DND-41 (cell line): ENCODE data around the gene SNX32.

Source experiments
- ATAC-seq: fragments of 200-7000 bp; cut with Tn5 transposase; 3 replicates; pipeline ENCODE4 v1.9.1; 2021; ENCODE audit warnings: low read depth; ENCODE audit not compliant: insufficient read depth
- DNase-seq: peaks from one replicate; pipeline ENCODE4 v3.0.0-alpha.2; 2020
- H2AFZ ChIP-seq: 2 replicates; pipeline ENCODE4 v1.6.0; 2012; ENCODE audit warnings: low read depth, low read length
- H3K27ac ChIP-seq: 2 replicates; pipeline ENCODE4 v1.5.1; 2012; ENCODE audit warnings: low read length, inconsistent platforms
- H3K27me3 ChIP-seq: fragments of 200-600 bp; sonication (generic); 2 replicates; pipeline ENCODE4 v1.6.0; 2012; ENCODE audit warnings: low read length, mild to moderate bottlenecking, inconsistent platforms; ENCODE audit not compliant: insufficient read depth, poor library complexity
- H3K36me3 ChIP-seq: 2 replicates; pipeline ENCODE4 v1.5.1; 2012; ENCODE audit warnings: low read length, inconsistent platforms; ENCODE audit not compliant: insufficient read depth
- H3K4me1 ChIP-seq: 2 replicates; pipeline ENCODE4 v1.5.1; 2012; ENCODE audit warnings: mild to moderate bottlenecking, low read length; ENCODE audit not compliant: insufficient read depth
- H3K4me2 ChIP-seq: 2 replicates; pipeline ENCODE4 v1.6.0; 2012; ENCODE audit warnings: mild to moderate bottlenecking, moderate library complexity, low read length, inconsistent platforms; ENCODE audit not compliant: insufficient read depth
- H3K4me3 ChIP-seq, 2 experiments: fragments of 200-600 bp in 1 of 2; shearing (Covaris generic) in 1 of 2; 2 replicates each; pipeline ENCODE4 v1.5.1; 2012 to 2016; ENCODE audit warnings: inconsistent platforms in 2 of 2, low read length in 2 of 2, mild to moderate bottlenecking in 2 of 2, low read depth in 1 of 2, moderate library complexity in 1 of 2
- H3K79me2 ChIP-seq: 2 replicates; pipeline ENCODE4 v1.6.0; 2012; ENCODE audit warnings: low read length, inconsistent platforms; ENCODE audit not compliant: insufficient read depth
- H3K9ac ChIP-seq: 2 replicates; pipeline ENCODE4 v1.6.0; 2012; ENCODE audit warnings: low read depth, mild to moderate bottlenecking, inconsistent platforms, low read length, moderate library complexity
- H3K9me3 ChIP-seq: 2 replicates; pipeline ENCODE4 v1.5.1; 2012; ENCODE audit warnings: low read length, moderate library complexity, mild to moderate bottlenecking, inconsistent platforms; ENCODE audit not compliant: insufficient read depth, severe bottlenecking
- H4K20me1 ChIP-seq: 2 replicates; pipeline ENCODE4 v1.6.0; 2012; ENCODE audit warnings: low read length; ENCODE audit not compliant: insufficient read depth
- CTCF ChIP-seq: IDR thresholded peaks from 2 replicates; pipeline ENCODE4 v1.5.1; 2012; ENCODE audit warnings: borderline replicate concordance, low read length, moderate library complexity, mild to moderate bottlenecking; ENCODE audit not compliant: poor library complexity, severe bottlenecking; ENCODE audit errors: extremely low read depth
- EZH2 ChIP-seq: IDR thresholded peaks from 3 replicates; pipeline ENCODE4 v1.6.1; 2012; ENCODE audit warnings: borderline replicate concordance, low read depth, mild to moderate bottlenecking, moderate library complexity, low read length, inconsistent platforms; ENCODE audit not compliant: severe bottlenecking

Gene SNX32

DNA sequence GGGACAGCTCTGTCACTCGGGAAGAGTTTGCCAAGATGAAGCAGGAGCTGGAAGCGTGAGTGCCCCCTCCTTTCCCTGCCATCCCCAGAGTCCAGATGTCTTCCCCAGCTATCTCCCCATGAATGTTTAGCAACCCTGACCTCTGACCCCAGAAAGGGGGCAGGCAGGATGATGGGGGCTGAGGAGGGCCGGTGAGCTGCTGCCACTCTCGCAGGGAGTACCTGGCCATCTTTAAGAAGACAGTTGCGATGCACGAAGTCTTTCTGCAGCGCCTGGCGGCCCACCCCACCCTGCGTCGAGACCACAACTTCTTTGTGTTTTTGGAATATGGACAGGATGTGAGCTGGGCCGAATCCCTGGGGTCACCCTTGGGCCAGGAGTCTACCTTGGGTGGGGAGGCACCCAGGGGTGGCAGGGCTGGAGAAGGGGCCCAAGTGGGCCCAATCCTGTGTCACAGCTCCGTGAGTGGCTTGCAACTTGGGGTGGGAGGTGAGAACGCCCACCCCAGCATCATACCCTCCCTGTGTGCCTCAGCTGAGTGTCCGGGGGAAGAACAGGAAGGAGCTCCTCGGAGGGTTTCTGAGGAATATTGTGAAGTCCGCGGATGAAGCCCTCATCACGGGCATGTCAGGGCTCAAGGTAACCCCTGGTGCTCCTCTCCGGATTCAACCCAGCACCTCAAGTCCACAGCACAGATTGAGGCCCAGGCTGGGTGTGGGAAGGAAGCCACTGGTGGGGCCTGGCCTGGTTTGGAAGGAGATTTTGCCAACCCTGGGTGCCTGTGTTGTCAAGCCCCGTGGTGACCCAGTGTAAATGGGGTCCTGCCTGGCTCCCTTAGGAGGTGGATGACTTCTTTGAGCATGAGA is 16.7 kb downstream of the SNX32 start:
- TF ChIP-seq EZH2 (no peak), CTCF (no peak)
- no peak overlapping the region for H3K4me3 ChIP-seq
- ATAC-seq, result peak; percentile 13
- H3K4me1 ChIP-seq, result peaks cover 4% of the 10 kb centered on the region
- H4K20me1 ChIP-seq, result peaks cover 47% of the 10 kb centered on the region
- no peak overlapping the region for H3K9ac ChIP-seq
- H3K4me2 ChIP-seq, result no peak overlapping the region
- no peaks in the 10 kb centered on the region for H3K9me3 ChIP-seq
- H3K27ac ChIP-seq, result no peak overlapping the region
- H3K36me3 ChIP-seq, result peaks cover 42% of the 10 kb centered on the region
- no peaks in the 10 kb centered on the region for H3K27me3 ChIP-seq
- H2AFZ ChIP-seq, result no peak overlapping the region
- H3K79me2 ChIP-seq, result peaks cover 16% of the 10 kb centered on the region
- no peak for DNase-seq

GRCh38 chr11:65851083-65851579 is 17.4 kb downstream of the SNX32 start:
- DNase-seq, result peak; percentile 61
- Histone ChIP-seq H3K79me2 (peaks cover 23% of the 10 kb centered on the region), H3K27me3 (no peaks in the 10 kb centered on the region), H3K4me1 (peaks cover 10% of the 10 kb centered on the region), H3K4me2 (no peak overlapping the region), H3K27ac (no peak overlapping the region), H3K36me3 (peaks cover 49% of the 10 kb centered on the region), H3K9ac (no peak overlapping the region), H2AFZ (no peak overlapping the region), H4K20me1 (peaks cover 54% of the 10 kb centered on the region), H3K9me3 (no peaks in the 10 kb centered on the region), H3K4me3 (no peak overlapping the region)
- TF ChIP-seq CTCF (peak; percentile 89), EZH2 (no peak)
- ATAC-seq, result peak; percentile 55

GRCh38 chr11:65851811-65852507 is 18.2 kb downstream of the SNX32 start:
- H3K36me3 ChIP-seq, result peaks cover 57% of the 10 kb centered on the region
- H4K20me1 ChIP-seq, result peaks cover 62% of the 10 kb centered on the region
- H2AFZ ChIP-seq, result no peak overlapping the region
- H3K27ac ChIP-seq, result no peak overlapping the region
- TF ChIP-seq EZH2 (no peak), CTCF (no peak)
- DNase-seq (peak; percentile 20), ATAC-seq (peak; percentile 4; the same call in 2 of the 3 replicates)
- no peak overlapping the region for H3K4me2 ChIP-seq
- H3K9me3 ChIP-seq, result no peaks in the 10 kb centered on the region
- no peak overlapping the region for H3K9ac ChIP-seq
- H3K79me2 ChIP-seq, result peaks cover 31% of the 10 kb centered on the region
- H3K27me3 ChIP-seq, result no peaks in the 10 kb centered on the region
- H3K4me1 ChIP-seq, result peaks cover 18% of the 10 kb centered on the region
- H3K4me3 ChIP-seq, result no peak overlapping the region
